GM12874 (cell line): ENCODE results near the gene PILRA.

Source experiments
- CTCF ChIP-seq: IDR thresholded peaks from 2 replicates; pipeline ENCODE4 v1.5.1; 2011; ENCODE audit warnings: low read depth, mild to moderate bottlenecking, control low read depth, low read length, moderate library complexity; ENCODE audit not compliant: insufficient read depth

Gene PILRA

GRCh38 chr7:100351657-100352058 is 21.6 kb upstream of the PILRA start:
- no peak for TF ChIP-seq CTCF

- TF ChIP-seq CTCF: no peak
Observed at GRCh38 chr7:100352984-100353684, 20.2 kb upstream of the PILRA start.

GRCh38 chr7:100353685-100354330 is 19.5 kb upstream of the PILRA start:
- TF ChIP-seq CTCF: no peak

- no peak for TF ChIP-seq CTCF
Observed at GRCh38 chr7:100356416-100357068, 16.7 kb upstream of the PILRA start.

GRCh38 chr7:100357131-100357561 is 16.1 kb upstream of the PILRA start:
- no peak for TF ChIP-seq CTCF

- TF ChIP-seq CTCF: peak; percentile 48
Observed at GRCh38 chr7:100358027-100358856, 15.0 kb upstream of the PILRA start, which contains the start of gene PILRB. Gene PILRB, plus strand, starts transcription at chr7:100358117. Its CDS starts 186 bp downstream, at chr7:100358303.

- no peak for TF ChIP-seq CTCF
Observed at GRCh38 chr7:100358857-100359212, 14.5 kb upstream of the PILRA start.
